IPS-11a (cell line): Measurements from ENCODE around the gene EFCC1.
"Not testable (repeated sequence)": the region's sequence is repeated elsewhere in the genome, so short reads cannot be mapped to it uniquely, and the experiment has no call there.

Experiments used
- H3K4me3 ChIP-seq: one replicate; pipeline ENCODE4 v1.5.1; 2013; ENCODE audit warnings: low read depth, low read length, control low read depth

EFCC1 gene

GRCh38 chr3:129051871-129052340, 50.8 kb downstream of the EFCC1 start:
- no peak overlapping the region for H3K4me3 ChIP-seq

GRCh38 chr3:129052675-129053074, 51.6 kb downstream of the EFCC1 start:
- H3K4me3 ChIP-seq, result no peak overlapping the region

GRCh38 chr3:129054605-129055104, 53.6 kb downstream of the EFCC1 start:
- H3K4me3 ChIP-seq, result no peak overlapping the region

GRCh38 chr3:129056451-129057173, 55.5 kb downstream of the EFCC1 start:
- H3K4me3 ChIP-seq, result no peak overlapping the region

GRCh38 chr3:129057249-129057648, 56.1 kb downstream of the EFCC1 start:
- H3K4me3 ChIP-seq, result no peak overlapping the region

- no peak overlapping the region for H3K4me3 ChIP-seq
Measured at GRCh38 chr3:129058441-129059200, 57.5 kb downstream of the EFCC1 start.

- no peak overlapping the region for H3K4me3 ChIP-seq
Measured at GRCh38 chr3:129059311-129059958, 58.3 kb downstream of the EFCC1 start.

GRCh38 chr3:129060276-129061022, 59.3 kb downstream of the EFCC1 start, which contains the start of gene GP9:
TSS of gene GP9 (plus strand) at chr3:129060779. CDS start at chr3:129061740, 961 bp downstream.
- no peak within 1 kb of the TSS for H3K4me3 ChIP-seq

GRCh38 chr3:129061023-129061887, 60.2 kb downstream of the EFCC1 start:
- no peak overlapping the region for H3K4me3 ChIP-seq

- H3K4me3 ChIP-seq, result no peak overlapping the region
Measured at GRCh38 chr3:129061888-129062834, 61.1 kb downstream of the EFCC1 start.

- no peak overlapping the region for H3K4me3 ChIP-seq
Measured at GRCh38 chr3:129063091-129063640, 62.1 kb downstream of the EFCC1 start.

GRCh38 chr3:129063841-129064482, 62.9 kb downstream of the EFCC1 start:
- no peak overlapping the region for H3K4me3 ChIP-seq

- no peak overlapping the region for H3K4me3 ChIP-seq
Measured at GRCh38 chr3:129065016-129065719, 64.1 kb downstream of the EFCC1 start.

- H3K4me3 ChIP-seq, result no peak overlapping the region
Measured at GRCh38 chr3:129065720-129066073, 64.6 kb downstream of the EFCC1 start.

GRCh38 chr3:129067719-129068118, 66.6 kb downstream of the EFCC1 start:
- not testable (repeated sequence) for H3K4me3 ChIP-seq

- H3K4me3 ChIP-seq, result no peak overlapping the region
Measured at GRCh38 chr3:129068291-129068886, 67.3 kb downstream of the EFCC1 start.
